Mucosa of rectum (tissue), 2 donors: Measurements from ENCODE around the gene CLEC1A.

Experiments
- H3K27ac ChIP-seq, 2 donors: one replicate each; pipeline ENCODE4 v1.7.0; 2013; ENCODE audit warnings: inconsistent platforms in 2 of 2, low read depth in 2 of 2, low read length in 2 of 2
- H3K27me3 ChIP-seq, 2 donors: one replicate each; pipeline ENCODE4 v1.7.0; 2013; ENCODE audit warnings: low read length in 2 of 2; ENCODE audit not compliant: control insufficient read depth in 2 of 2, insufficient read depth in 2 of 2
- H3K36me3 ChIP-seq, 2 donors: one replicate each; pipeline ENCODE4 v1.7.0; 2013; ENCODE audit warnings: low read length in 2 of 2; ENCODE audit not compliant: control insufficient read depth in 2 of 2, insufficient read depth in 2 of 2
- H3K4me1 ChIP-seq, 2 donors: one replicate each; pipeline ENCODE4 v1.7.0; 2013; ENCODE audit warnings: low read length in 2 of 2, mild to moderate bottlenecking in 1 of 2; ENCODE audit not compliant: control insufficient read depth in 2 of 2, insufficient read depth in 2 of 2
- H3K4me3 ChIP-seq, 2 donors: one replicate each; pipeline ENCODE4 v1.7.0; 2013; ENCODE audit warnings: low read length in 2 of 2
- H3K9ac ChIP-seq, 2 donors: one replicate each; pipeline ENCODE4 v1.7.0; 2013; ENCODE audit warnings: low read length in 2 of 2, low read depth in 1 of 2, mild to moderate bottlenecking in 1 of 2
- H3K9me3 ChIP-seq, 2 donors: one replicate each; pipeline ENCODE4 v1.7.0; 2013; ENCODE audit warnings: low read length in 2 of 2; ENCODE audit not compliant: control insufficient read depth in 2 of 2
- donor health status: healthy.
- donor health status: Normal muscosa, but diverticular disease.

Gene CLEC1A

GRCh38 chr12:10128687-10129086 is 29.9 kb upstream of the CLEC1A start:
- Histone ChIP-seq H3K4me3 (peak overlapping the region in 1 of 2 donors; percentile 43), H3K9me3 (no peaks in the 10 kb centered on the region), H3K27ac (peak overlapping the region in 1 of 2 donors; percentile 23), H3K4me1 (no peaks in the 10 kb centered on the region), H3K9ac (peak overlapping the region in 1 of 2 donors; percentile 17), H3K27me3 (no peaks in the 10 kb centered on the region), H3K36me3 (no peaks in the 10 kb centered on the region)

- Histone ChIP-seq H3K36me3 (no peaks in the 10 kb centered on the region), H3K9me3 (no peaks in the 10 kb centered on the region), H3K9ac (no peak overlapping the region), H3K4me3 (no peak overlapping the region), H3K27ac (no peak overlapping the region), H3K4me1 (no peaks in the 10 kb centered on the region), H3K27me3 (no peaks in the 10 kb centered on the region)
Observed at GRCh38 chr12:10126413-10126812, 27.6 kb upstream of the CLEC1A start.

GRCh38 chr12:10122689-10123088 is 23.9 kb upstream of the CLEC1A start:
- no peak overlapping the region for H3K27ac ChIP-seq
- H3K36me3 ChIP-seq: no peaks in the 10 kb centered on the region

DNA sequence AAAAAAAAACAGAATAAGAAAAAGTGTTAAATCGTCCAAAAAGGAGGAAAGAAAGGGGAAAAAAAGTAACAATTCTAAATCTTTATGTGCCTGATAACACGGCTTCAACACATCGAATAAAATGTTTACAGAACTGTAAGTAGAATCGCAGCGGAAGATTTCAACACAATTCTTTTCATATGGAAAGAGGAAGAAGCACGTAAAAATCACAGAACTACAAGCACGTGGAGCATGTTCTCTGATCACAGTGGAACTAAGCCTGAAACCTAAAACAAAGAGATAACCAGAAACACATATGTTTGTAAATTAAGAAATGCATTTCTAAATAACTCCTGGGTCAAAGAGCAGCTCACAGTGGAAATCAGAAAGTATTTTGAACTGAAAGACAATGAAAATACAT is 22.5 kb upstream of the CLEC1A start:
- Histone ChIP-seq H3K4me1 (no peaks in the 10 kb centered on the region), H3K4me3 (no peak overlapping the region), H3K27ac (no peak overlapping the region), H3K9me3 (no peaks in the 10 kb centered on the region), H3K36me3 (no peaks in the 10 kb centered on the region), H3K9ac (no peak overlapping the region), H3K27me3 (no peaks in the 10 kb centered on the region)

More at GRCh38 chr12:10122689-10123088, 23.9 kb upstream of the CLEC1A start:
- no peak overlapping the region for H3K4me3 ChIP-seq
- no peaks in the 10 kb centered on the region for H3K4me1 ChIP-seq
- H3K9me3 ChIP-seq: no peaks in the 10 kb centered on the region
- no peak overlapping the region for H3K9ac ChIP-seq
- H3K27me3 ChIP-seq: no peaks in the 10 kb centered on the region

DNA sequence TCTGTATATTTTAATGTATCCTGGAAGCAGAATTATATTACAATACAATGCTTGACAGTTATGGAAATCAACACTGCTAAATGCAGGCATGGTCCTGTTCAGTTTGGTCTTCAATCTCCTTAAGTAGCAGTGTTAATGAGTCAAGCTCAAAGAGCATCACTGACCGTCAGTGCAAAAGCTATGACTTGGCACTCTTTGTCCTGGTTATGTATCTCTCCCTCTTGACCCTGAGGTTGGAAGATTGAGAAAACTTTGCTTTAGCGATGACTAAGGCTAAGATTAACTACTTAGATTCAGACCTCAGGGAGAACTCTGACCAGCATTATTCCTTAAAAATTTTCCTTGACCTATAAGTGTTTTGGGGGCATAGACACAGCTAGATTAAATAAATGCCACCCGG is 20.3 kb upstream of the CLEC1A start:
- no peak overlapping the region for H3K9ac ChIP-seq
- no peaks in the 10 kb centered on the region for H3K4me1 ChIP-seq
- H3K4me3 ChIP-seq: no peak overlapping the region
- no peaks in the 10 kb centered on the region for H3K36me3 ChIP-seq
- no peaks in the 10 kb centered on the region for H3K9me3 ChIP-seq
- H3K27me3 ChIP-seq: no peaks in the 10 kb centered on the region
- H3K27ac ChIP-seq: no peak overlapping the region

GRCh38 chr12:10115890-10116289 is 17.1 kb upstream of the CLEC1A start:
- H3K9me3 ChIP-seq: no peaks in the 10 kb centered on the region
- no peak overlapping the region for H3K9ac ChIP-seq
- no peaks in the 10 kb centered on the region for H3K36me3 ChIP-seq
- no peak overlapping the region for H3K4me3 ChIP-seq
- H3K27me3 ChIP-seq: no peaks in the 10 kb centered on the region
- H3K27ac ChIP-seq: no peak overlapping the region
- H3K4me1 ChIP-seq: no peaks in the 10 kb centered on the region

DNA sequence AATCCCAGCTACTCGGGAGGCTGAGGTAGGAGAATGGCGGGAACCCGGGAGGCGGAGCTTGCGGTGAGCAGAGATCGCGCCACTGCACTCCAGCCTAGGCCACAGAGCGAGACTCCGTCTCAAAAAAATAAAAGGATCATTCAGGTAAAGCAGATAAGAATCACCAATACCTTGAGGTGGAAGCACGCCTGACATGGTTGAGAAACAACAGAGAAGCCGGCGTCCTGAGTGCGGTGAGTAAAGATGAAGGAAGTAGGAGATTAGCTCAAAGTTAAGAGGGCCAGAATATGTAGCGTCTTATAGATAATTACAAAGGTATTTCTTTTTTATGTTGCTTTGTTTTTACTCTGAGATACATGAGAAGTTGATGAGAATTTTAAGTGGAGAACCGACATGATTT is 16.5 kb upstream of the CLEC1A start:
- Histone ChIP-seq H3K4me3 (no peak overlapping the region), H3K9me3 (no peaks in the 10 kb centered on the region), H3K27ac (no peak overlapping the region), H3K4me1 (no peaks in the 10 kb centered on the region), H3K36me3 (no peaks in the 10 kb centered on the region), H3K27me3 (no peaks in the 10 kb centered on the region), H3K9ac (no peak overlapping the region)

DNA sequence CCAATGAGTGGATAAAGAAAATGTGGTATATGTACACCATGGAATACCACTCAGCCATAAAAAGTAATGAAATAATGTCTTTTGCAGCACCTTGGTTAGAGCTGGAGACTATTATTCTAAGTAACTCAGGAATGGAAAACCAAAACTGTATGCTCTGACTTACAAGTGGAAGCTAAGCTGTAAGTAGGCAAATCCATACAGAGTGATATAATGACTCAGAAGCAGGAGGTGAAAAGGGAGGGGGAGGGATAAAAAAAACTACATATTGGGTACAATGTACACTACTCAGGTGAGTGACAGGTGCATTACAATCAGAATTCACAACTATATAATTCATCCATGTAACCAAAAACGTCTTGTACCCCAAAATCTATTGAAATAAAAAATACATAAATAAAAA is 15.1 kb upstream of the CLEC1A start:
- Histone ChIP-seq H3K27ac (no peak overlapping the region), H3K9me3 (no peaks in the 10 kb centered on the region), H3K9ac (no peak overlapping the region), H3K36me3 (no peaks in the 10 kb centered on the region), H3K4me3 (no peak overlapping the region), H3K4me1 (no peaks in the 10 kb centered on the region), H3K27me3 (no peaks in the 10 kb centered on the region)

DNA sequence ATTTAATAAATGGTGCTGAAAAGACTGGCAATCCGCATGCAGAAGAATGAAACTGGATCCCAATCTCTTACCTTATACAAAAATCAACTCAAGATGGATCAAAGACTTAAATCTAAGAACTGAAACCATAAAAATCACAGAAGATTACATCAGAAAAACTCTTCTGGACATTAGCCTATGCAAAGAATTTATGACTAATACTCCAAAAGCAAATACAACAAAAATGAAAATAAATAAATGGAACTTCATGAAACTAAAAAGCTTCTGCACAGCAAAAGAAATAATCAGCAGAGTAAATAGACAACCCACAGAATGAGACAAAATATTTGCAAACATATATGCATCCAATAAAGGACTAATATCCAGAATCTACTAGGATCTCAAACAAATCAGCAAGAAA is 14.3 kb upstream of the CLEC1A start:
- H3K4me1 ChIP-seq: no peaks in the 10 kb centered on the region
- no peaks in the 10 kb centered on the region for H3K9me3 ChIP-seq
- H3K27me3 ChIP-seq: no peaks in the 10 kb centered on the region
- H3K36me3 ChIP-seq: no peaks in the 10 kb centered on the region
- no peak overlapping the region for H3K4me3 ChIP-seq
- no peak overlapping the region for H3K27ac ChIP-seq
- H3K9ac ChIP-seq: no peak overlapping the region

GRCh38 chr12:10111451-10111850 is 12.7 kb upstream of the CLEC1A start:
- Histone ChIP-seq H3K4me3 (no peak overlapping the region), H3K27ac (no peak overlapping the region), H3K36me3 (no peaks in the 10 kb centered on the region), H3K27me3 (no peaks in the 10 kb centered on the region), H3K9me3 (no peaks in the 10 kb centered on the region), H3K9ac (no peak overlapping the region), H3K4me1 (no peaks in the 10 kb centered on the region)

DNA sequence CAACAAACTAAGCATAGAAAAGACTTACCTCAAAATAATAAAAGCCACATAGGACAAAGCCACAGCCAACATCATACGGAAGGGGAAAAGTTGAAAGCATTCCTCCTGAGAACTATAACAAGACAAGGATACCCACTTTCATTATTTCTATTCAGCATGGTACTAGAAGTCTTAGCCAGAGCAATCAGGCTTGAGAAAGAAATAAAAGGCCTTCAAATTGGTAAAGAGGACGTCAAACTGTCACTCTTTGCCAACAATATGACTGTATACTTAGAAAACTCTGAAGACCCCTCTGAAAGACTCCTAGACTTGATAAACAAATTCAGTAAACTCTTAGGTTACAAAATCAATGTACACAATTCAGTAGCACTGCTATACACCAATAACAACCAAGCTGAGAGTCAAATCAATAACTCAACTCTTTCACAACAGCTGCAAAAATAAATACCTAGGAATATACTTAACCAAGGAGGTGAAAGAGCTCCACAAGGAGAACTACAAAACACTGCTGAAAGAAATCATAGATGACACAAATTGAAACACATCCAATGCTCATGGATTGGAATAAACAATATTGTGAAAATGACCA is 11.6 kb upstream of the CLEC1A start:
- H3K9me3 ChIP-seq: no peaks in the 10 kb centered on the region
- no peak overlapping the region for H3K4me3 ChIP-seq
- no peak overlapping the region for H3K9ac ChIP-seq
- H3K36me3 ChIP-seq: no peaks in the 10 kb centered on the region
- no peak overlapping the region for H3K27ac ChIP-seq
- H3K4me1 ChIP-seq: no peaks in the 10 kb centered on the region
- H3K27me3 ChIP-seq: no peaks in the 10 kb centered on the region
